Measurements from ENCODE around the gene BHMT2. TPM values are rescaled to one million over a fixed set of nuclear protein-coding genes. Genes with fewer than 3 reads are reported as not detected.

BHMT2 gene
- total RNA-seq, 1 experiment from 2014 or later: not detected

Other genes starting within 250 kb of the BHMT2 start
- 25.7 and 26.5 TPM in 2 replicates for gene ARSB, start 84.5 kb upstream of the BHMT2 start, total RNA-seq (2014; rRNA removed; shearing (Covaris generic))
- not detected in 2 replicates for gene DMGDH, start 93 bp upstream of the BHMT2 start, total RNA-seq (2014; rRNA removed; shearing (Covaris generic))
- not detected in 2 replicates for gene BHMT, start 42.0 kb downstream of the BHMT2 start, total RNA-seq (2014; rRNA removed; shearing (Covaris generic))
- gene JMY, start 166.4 kb downstream of the BHMT2 start, total RNA-seq (2014; rRNA removed; shearing (Covaris generic)): 10.8 and 11.2 TPM in 2 replicates